Activated B cell treated with CpG ODN at 0.5 μM for 24 hours (primary cell): Measurements from ENCODE around the gene PLCG2. TPM values are rescaled to one million over a fixed set of nuclear protein-coding genes. Genes with fewer than 3 reads are reported as not detected.

Experiments
- ATAC-seq: fragments of 200-7000 bp; cut with Tn5 transposase; one replicate; pipeline ENCODE4 v1.10.0; 2021; ENCODE audit warnings: low read depth, mild to moderate bottlenecking, moderate library complexity
- CTCF ChIA-PET: fragments of 350-600 bp; sonication (Branson Sonifier 250); formaldehyde crosslinking; loops from one replicate; lab custom pipeline; 2021; ENCODE audit warnings: antibody characterized with exemption; lab: Charles Lee
- POLR2A ChIA-PET: fragments of 350-600 bp; sonication (Branson Sonifier 250); formaldehyde crosslinking; loops from one replicate; lab custom pipeline; 2021; ENCODE audit warnings: antibody characterized with exemption; lab: Charles Lee
- DNase-seq: peaks from one replicate; pipeline ENCODE4 v3.0.0; 2022
- H3K27ac Mint-ChIP-seq: one replicate; pipeline ENCODE4 v1.8.0; 2020; ENCODE audit warnings: mixed read lengths
- H3K27me3 Mint-ChIP-seq: one replicate; pipeline ENCODE4 v1.8.0; 2021; ENCODE audit warnings: mixed read lengths
- H3K36me3 Mint-ChIP-seq: one replicate; pipeline ENCODE4 v1.8.0; 2021; ENCODE audit warnings: low read depth, mixed read lengths
- H3K4me1 Mint-ChIP-seq: one replicate; pipeline ENCODE4 v1.8.0; 2021; ENCODE audit warnings: mixed read lengths
- H3K4me3 Mint-ChIP-seq: one replicate; pipeline ENCODE4 v1.8.0; 2020; ENCODE audit warnings: mild to moderate bottlenecking, mixed read lengths
- H3K9me3 Mint-ChIP-seq: one replicate; pipeline ENCODE4 v1.8.0; 2020; ENCODE audit warnings: mixed read lengths
- CTCF ChIP-seq: fragments of 200-600 bp; IDR thresholded peaks from one replicate; pipeline ENCODE4 v1.8.0; 2022; ENCODE audit warnings: antibody characterized with exemption, mild to moderate bottlenecking
- intact Hi-C: fragments of 100-400 bp; cut with micrococcal nuclease; formaldehyde crosslinking; loops from one replicate; pipeline ENCODE4 v1.15.1; 2024
- total RNA-seq: library from RNA; stranded (reverse); gene quantifications from 2 replicates; pipeline ENCODE4 v1.2.3, GENCODE V29; 2022

Gene PLCG2
- total RNA-seq, 1 donor from 2014 or later, result 525 TPM

GRCh38 chr16:81907681-81908080, 128.6 kb downstream of the PLCG2 start:
- Mint-ChIP-seq H3K4me1 (no peaks in the 10 kb centered on the region), H3K27me3 (no peaks in the 10 kb centered on the region), H3K36me3 (peaks cover 90% of the 10 kb centered on the region), H3K4me3 (no peak overlapping the region), H3K9me3 (no peaks in the 10 kb centered on the region), H3K27ac (no peak overlapping the region)
- intact Hi-C loops, result no loop called here
- ATAC-seq, result no peak
- no peak for DNase-seq
- POLR2A ChIA-PET, result no interaction called here
- CTCF ChIA-PET, result no interaction called here
- no peak for TF ChIP-seq CTCF

GRCh38 chr16:81908466-81909262, 129.6 kb downstream of the PLCG2 start:
- POLR2A ChIA-PET, result no interaction called here
- no peak overlapping the region for H3K4me3 Mint-ChIP-seq
- no peak overlapping the region for H3K27ac Mint-ChIP-seq
- CTCF ChIA-PET, result no interaction called here
- H3K9me3 Mint-ChIP-seq, result no peaks in the 10 kb centered on the region
- no peaks in the 10 kb centered on the region for H3K27me3 Mint-ChIP-seq
- peaks cover 90% of the 10 kb centered on the region for H3K36me3 Mint-ChIP-seq
- H3K4me1 Mint-ChIP-seq, result no peaks in the 10 kb centered on the region
- ATAC-seq (no peak), DNase-seq (no peak)
- intact Hi-C loops, result no loop called here
- TF ChIP-seq CTCF, result no peak

- no peak for ATAC-seq
- DNase-seq, result no peak
- ChIA-PET CTCF (interaction anchor here (0.7 kb wide), 1 partner anchor 61 kb away, joined by 3 read pairs; no protein-coding TSS in a partner anchor), POLR2A (no interaction called here)
- no peak overlapping the region for H3K27ac Mint-ChIP-seq
- no peak overlapping the region for H3K4me3 Mint-ChIP-seq
- no peaks in the 10 kb centered on the region for H3K9me3 Mint-ChIP-seq
- H3K4me1 Mint-ChIP-seq, result no peaks in the 10 kb centered on the region
- TF ChIP-seq CTCF, result no peak
- H3K36me3 Mint-ChIP-seq, result peaks cover 90% of the 10 kb centered on the region
- no peaks in the 10 kb centered on the region for H3K27me3 Mint-ChIP-seq
- intact Hi-C loops, result no loop called here
Measured at GRCh38 chr16:81910366-81910885, 131.3 kb downstream of the PLCG2 start.

- no peak for TF ChIP-seq CTCF
- CTCF ChIA-PET, result no interaction called here
- intact Hi-C loops, result no loop called here
- Mint-ChIP-seq H3K9me3 (no peaks in the 10 kb centered on the region), H3K27me3 (no peaks in the 10 kb centered on the region), H3K36me3 (peaks cover 86% of the 10 kb centered on the region), H3K4me3 (no peak overlapping the region), H3K4me1 (peaks cover 9% of the 10 kb centered on the region), H3K27ac (no peak overlapping the region)
- ATAC-seq (no peak), DNase-seq (no peak)
- POLR2A ChIA-PET, result no interaction called here
Measured at GRCh38 chr16:81912395-81912794, 133.3 kb downstream of the PLCG2 start.

- CTCF ChIA-PET, result no interaction called here
- H3K27me3 Mint-ChIP-seq, result no peaks in the 10 kb centered on the region
- H3K36me3 Mint-ChIP-seq, result peaks cover 85% of the 10 kb centered on the region
- H3K27ac Mint-ChIP-seq, result no peak overlapping the region
- intact Hi-C loops, result no loop called here
- TF ChIP-seq CTCF, result no peak
- H3K4me1 Mint-ChIP-seq, result peaks cover 18% of the 10 kb centered on the region
- DNase-seq, result no peak
- no peaks in the 10 kb centered on the region for H3K9me3 Mint-ChIP-seq
- no peak overlapping the region for H3K4me3 Mint-ChIP-seq
- no peak for ATAC-seq
- POLR2A ChIA-PET, result no interaction called here
Measured at GRCh38 chr16:81913222-81913621, 134.1 kb downstream of the PLCG2 start.
